Kidney epithelial cell (primary cell): ENCODE results near the gene MAGED4. TPM values are rescaled to one million over a fixed set of nuclear protein-coding genes. Genes with fewer than 3 reads are reported as not detected.

Source experiments
- DNase-seq: peaks from one replicate; pipeline ENCODE4 v3.0.0-alpha.2; 2010; ENCODE audit warnings: low read depth
- H3K27me3 ChIP-seq: 2 replicates; pipeline ENCODE4 v1.6.0; 2011; ENCODE audit warnings: low read length; ENCODE audit not compliant: control insufficient read depth, insufficient read depth
- H3K36me3 ChIP-seq: 2 replicates; pipeline ENCODE4 v1.5.1; 2011; ENCODE audit warnings: low read length; ENCODE audit not compliant: control insufficient read depth, insufficient read depth
- H3K4me3 ChIP-seq: 2 replicates; pipeline ENCODE4 v1.5.1; 2011; ENCODE audit warnings: low read depth, mild to moderate bottlenecking, control low read depth, low read length
- total RNA-seq: library from RNA; depleted of rRNA; stranded (reverse); fragments of >200 nt; gene quantifications from 2 replicates; pipeline ENCODE4 v1.2.3, GENCODE V29; 2015
- TF ChIP-seq, protein P1 (sequence below): IDR thresholded peaks from 2 replicates; pipeline ENCODE4 v1.5.1; 2011; ENCODE audit warnings: mild to moderate bottlenecking, moderate library complexity, low read length, control low read depth, inconsistent platforms; ENCODE audit not compliant: insufficient read depth, poor library complexity, severe bottlenecking

The MAGED4 gene
- total RNA-seq, 1 donor from 2014 or later = 20.7 TPM

DNA sequence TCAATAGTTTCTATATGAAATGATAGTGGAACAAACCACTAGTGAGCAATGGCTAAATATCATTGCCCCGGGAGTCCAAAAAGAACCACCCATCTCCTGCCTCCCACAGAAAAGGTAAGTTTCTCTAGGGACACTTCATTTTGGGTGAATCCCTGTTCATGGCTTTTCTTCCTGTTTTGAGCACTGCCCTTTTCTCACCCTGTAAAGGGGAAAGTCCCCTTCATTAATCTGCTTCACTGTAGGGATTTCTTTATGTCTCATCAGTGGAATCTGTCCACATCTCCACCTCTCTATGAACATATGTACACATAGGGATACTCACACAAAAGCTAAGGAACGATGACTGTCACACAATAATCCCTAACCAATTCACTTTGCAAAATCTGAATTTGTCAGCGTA, 28.6 kb downstream of the MAGED4 start:
- Histone ChIP-seq H3K27me3 (no peaks in the 10 kb centered on the region), H3K4me3 (no peak overlapping the region), H3K36me3 (no peaks in the 10 kb centered on the region)
- TF ChIP-seq, protein P1, sequence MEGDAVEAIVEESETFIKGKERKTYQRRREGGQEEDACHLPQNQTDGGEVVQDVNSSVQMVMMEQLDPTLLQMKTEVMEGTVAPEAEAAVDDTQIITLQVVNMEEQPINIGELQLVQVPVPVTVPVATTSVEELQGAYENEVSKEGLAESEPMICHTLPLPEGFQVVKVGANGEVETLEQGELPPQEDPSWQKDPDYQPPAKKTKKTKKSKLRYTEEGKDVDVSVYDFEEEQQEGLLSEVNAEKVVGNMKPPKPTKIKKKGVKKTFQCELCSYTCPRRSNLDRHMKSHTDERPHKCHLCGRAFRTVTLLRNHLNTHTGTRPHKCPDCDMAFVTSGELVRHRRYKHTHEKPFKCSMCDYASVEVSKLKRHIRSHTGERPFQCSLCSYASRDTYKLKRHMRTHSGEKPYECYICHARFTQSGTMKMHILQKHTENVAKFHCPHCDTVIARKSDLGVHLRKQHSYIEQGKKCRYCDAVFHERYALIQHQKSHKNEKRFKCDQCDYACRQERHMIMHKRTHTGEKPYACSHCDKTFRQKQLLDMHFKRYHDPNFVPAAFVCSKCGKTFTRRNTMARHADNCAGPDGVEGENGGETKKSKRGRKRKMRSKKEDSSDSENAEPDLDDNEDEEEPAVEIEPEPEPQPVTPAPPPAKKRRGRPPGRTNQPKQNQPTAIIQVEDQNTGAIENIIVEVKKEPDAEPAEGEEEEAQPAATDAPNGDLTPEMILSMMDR = no peak
- no peak for DNase-seq

DNA sequence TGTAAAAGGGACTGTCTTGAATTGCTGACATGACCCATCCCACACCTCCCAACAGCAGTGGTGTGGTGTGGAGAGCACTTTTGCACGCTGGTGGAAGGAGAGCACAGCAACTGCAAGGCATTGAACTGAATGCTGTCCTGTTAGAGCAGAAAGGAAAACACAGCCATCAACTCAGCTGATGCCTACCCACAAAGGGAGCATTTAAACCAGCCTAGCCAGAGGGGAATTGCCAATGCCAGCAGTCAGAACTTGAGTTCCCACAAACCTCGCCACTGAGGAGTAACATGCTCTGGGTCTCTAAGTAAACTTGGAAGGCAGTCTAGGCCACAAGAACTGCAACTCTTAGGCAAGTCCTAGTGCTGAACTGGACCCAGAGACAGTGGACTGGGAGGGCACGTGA, 31.9 kb downstream of the MAGED4 start:
- no peaks in the 10 kb centered on the region for H3K36me3 ChIP-seq
- H3K27me3 ChIP-seq = no peaks in the 10 kb centered on the region
- H3K4me3 ChIP-seq = no peak overlapping the region
- TF ChIP-seq, protein P1 = no peak
- no peak for DNase-seq

DNA sequence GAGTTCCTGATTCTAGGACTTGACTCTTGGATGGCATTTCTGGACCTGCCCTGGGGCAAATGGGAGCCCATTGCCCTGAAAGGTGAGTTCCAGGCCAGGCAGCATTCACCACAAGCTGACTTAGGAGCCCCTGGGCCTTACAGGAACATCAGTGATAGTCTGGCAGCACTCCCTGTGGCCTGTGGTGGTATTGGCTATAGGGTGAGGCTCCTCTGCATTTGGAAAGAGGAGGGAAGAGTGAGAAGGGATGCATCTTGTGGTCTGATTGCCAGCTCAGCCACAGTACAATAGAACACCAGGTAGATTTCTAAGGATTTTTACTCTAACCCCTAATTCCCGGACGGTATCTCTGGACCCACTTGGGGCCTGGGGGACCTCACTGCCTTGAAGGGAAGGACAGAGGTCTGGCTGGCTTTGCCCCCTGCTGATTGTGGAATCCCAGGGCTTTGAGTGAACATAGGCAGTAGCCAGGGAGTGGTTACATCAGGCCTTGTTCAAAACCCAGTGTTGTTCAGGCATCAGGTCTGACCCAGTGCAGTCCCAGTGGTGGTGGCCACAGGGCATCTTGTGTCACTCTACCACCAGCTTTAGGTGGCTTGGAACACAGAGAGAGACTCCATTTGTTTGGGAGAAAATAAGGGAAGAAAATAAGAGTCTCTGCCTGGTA, 32.9 kb downstream of the MAGED4 start:
- TF ChIP-seq, protein P1 = no peak
- Histone ChIP-seq H3K27me3 (no peaks in the 10 kb centered on the region), H3K36me3 (no peaks in the 10 kb centered on the region), H3K4me3 (no peak overlapping the region)
- no peak for DNase-seq

DNA sequence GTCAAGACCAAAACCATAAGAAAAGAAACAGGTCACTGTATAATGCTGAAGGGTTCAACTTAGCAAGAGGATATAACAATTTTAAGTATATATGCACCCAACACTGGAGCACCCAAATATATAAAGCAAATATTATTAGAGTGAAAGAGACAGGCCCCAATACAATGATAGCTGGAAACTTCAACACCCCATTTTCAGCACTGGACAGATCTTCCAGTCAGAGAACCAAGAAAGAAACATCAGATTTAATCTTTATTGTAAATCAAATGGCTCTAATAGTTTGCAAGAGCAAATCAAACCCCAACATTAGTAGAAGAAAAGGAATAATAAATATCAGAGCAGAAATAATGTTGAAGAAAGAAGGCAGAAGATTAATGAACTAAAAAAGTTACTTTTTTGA, 36.2 kb downstream of the MAGED4 start:
- Histone ChIP-seq H3K36me3 (no peaks in the 10 kb centered on the region), H3K27me3 (no peaks in the 10 kb centered on the region), H3K4me3 (no peak overlapping the region)
- no peak for DNase-seq
- TF ChIP-seq, protein P1 = no peak

Other genes starting within 250 kb of the MAGED4 start
- 46.3 and 52.5 TPM in 2 replicates for gene MAGED4B, start 115.7 kb upstream of the MAGED4 start, total RNA-seq
- not detected in 2 replicates for gene XAGE2, start 184.1 kb downstream of the MAGED4 start, total RNA-seq